T-helper 1 cell (primary cell): ENCODE results near the gene NCKAP5L.
"Not testable (repeated sequence)": the region's sequence is repeated elsewhere in the genome, so short reads cannot be mapped to it uniquely, and the experiment has no call there.

Experiments
- DNase-seq, 5 donors: peaks; one replicate each; pipeline ENCODE4 v3.0.0-alpha.2; 2012 to 2020

NCKAP5L gene

DNA sequence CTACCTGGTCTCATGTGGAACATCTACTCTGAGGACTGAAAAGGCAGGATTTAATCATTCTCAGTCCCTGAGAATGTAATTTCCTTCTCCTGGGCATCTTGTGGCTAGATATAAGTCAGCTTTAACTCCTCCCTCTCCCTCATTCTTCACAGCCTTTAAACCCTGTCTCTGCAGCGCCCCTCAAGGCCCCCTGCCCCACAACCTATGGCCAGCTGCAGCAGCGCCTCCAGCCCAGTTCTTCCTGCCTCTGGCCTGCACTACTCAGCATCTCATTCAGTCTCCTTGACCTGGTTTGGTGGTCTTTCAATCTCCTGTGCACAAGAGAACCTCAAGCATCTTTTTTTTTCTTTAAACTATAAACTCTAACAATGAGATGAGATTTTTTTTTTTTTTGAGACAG, 29.3 kb downstream of the NCKAP5L start:
- DNase-seq, result no peak

DNA sequence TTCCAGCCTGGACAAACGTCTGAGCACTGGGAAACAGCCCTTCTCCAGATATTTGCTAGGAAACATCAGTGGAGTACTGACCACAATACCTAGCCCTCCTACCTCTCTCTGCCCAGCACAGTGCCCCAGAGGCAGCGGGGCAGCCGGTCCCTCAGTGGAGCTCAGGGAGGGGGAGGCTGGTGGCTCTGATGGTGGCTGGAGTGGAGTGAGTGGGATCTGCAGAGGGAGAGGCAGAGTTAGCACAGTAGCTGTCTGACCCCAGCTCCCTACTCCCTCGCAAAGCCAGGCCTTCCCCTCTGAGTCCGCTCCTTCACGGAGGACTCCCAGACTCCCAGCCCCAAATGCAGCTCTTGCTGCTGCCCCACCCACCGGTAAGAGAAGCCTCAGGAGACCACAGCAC, 30.0 kb downstream of the NCKAP5L start:
- no peak for DNase-seq

DNA sequence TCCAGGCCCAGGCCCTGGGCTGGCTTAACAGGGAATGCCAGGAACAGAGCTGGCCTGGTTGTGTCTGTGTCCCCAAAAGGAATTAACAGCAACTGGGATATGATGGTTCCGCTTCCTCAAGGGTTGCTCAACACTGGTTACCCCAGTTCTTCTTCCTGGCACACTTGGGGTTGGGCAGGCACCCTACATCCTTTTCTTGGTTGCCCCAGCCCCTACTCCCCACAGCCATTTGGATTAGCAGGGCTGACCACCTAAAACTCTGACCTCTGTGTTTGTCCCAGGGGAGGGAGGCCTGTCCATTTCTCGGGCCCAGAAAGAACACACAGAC, 30.8 kb downstream of the NCKAP5L start:
- DNase-seq, result no peak

DNA sequence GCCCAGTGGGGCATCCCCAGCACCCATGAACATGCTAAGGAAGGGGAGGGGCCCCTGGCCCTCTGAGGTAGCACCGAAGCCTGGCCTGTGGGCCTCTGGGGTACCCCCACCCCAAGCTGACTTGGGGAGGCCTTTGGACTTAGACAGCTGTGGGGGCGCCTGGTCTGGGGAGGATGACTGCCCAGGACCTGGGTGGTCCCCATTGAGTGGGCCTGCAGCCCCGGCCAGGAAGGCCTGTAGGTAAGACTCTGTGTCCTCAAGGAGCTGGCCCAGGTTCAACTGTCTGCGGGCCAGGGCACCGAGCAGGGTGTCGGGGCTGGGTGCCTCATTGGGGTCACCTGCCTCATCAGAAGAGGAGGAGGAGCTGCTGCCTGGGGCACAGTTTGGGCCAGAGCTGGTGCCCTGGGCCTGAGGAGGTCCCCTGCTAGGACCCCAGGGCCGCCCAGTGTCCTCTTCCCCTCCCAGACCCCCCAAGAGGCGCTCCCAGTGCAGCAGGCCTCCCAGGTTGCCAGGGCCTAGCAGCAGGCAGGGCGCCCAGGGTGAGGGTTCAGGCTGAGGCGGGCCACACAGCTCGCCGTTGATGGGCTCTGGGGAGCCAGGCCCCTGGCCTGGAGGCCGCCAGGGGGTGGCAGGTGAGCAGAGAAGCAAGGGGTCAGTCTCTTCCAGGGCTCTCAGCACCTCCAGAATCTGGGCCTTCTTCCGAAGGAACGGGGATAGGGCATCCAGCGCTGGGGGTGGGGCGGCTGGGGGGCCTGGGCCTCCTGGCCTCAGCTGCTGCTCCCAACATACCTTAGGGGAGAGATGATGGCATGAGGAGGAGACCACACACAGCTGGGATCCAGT, 31.4 kb downstream of the NCKAP5L start:
- DNase-seq, result no peak

- no peak for DNase-seq
These were observed 32.1 kb downstream of the NCKAP5L start for GRCh38 chr12:49796155-49796554.

- no peak for DNase-seq
These were observed 32.5 kb downstream of the NCKAP5L start for GRCh38 chr12:49795654-49796105.

DNA sequence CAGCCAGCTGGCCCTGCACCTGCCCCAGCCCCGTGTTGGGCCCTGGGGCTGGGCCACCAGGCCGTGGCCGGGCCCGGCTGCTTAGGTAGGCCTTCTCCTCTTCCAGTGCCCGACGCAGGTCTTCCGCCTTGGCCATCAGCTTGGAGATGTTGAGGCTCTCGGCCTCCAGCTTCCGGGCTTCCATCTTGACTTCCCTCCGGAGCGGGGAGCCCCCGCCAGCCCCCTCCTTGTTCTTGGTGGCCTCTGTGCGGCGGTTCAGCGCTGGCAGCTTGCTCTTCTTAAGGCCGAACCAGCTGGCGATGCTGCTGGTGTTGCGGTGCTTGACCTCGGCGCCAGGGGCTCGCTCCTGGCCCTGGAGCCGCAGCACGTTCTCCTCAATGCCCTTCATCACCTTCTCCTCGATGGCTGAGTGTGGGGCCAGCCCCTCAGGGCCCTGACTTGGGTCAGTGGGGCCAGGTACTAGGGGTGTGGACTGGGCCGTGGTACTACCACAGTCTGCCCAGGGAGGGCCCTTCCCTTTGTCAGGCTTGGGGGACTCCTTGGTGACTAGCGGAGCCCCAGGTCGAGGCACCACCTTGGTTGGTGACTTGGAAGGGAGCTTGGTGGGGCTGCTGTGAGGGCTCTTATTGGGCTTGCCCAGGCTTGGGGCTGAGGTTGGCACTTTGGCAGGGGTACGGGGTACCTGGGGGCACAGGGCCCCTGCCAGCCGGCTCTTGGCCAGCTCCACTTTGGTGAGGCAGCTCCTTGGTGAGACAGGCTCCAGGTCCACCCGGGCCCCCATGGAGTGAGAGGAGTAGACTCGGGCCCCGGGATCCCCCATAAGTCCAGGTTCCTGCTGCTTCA, 33.2 kb downstream of the NCKAP5L start:
- DNase-seq, result no peak

DNA sequence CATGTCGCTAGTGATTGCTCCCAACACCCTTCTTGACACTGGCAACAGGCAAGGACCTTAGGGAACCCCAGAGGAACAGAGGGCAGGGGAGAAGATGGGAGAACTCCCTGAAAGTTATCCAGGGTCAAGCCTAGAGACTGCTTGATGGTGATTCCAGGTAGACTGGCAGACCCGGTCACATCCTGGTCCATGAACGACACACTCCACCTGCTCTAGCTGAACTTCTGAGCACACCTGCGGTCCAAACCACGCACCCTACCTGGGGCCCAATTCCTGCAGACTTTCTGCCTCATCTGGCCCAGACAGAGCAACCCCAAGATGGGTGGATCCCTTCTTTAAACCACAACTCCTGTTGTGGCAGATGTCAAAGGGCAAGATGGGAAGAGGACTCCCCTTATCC, 34.2 kb downstream of the NCKAP5L start:
- no peak for DNase-seq

- DNase-seq, result no peak
These were observed 34.6 kb downstream of the NCKAP5L start for GRCh38 chr12:49793620-49794019.

- DNase-seq, result no peak
These were observed 35.1 kb downstream of the NCKAP5L start for GRCh38 chr12:49792976-49793580.

DNA sequence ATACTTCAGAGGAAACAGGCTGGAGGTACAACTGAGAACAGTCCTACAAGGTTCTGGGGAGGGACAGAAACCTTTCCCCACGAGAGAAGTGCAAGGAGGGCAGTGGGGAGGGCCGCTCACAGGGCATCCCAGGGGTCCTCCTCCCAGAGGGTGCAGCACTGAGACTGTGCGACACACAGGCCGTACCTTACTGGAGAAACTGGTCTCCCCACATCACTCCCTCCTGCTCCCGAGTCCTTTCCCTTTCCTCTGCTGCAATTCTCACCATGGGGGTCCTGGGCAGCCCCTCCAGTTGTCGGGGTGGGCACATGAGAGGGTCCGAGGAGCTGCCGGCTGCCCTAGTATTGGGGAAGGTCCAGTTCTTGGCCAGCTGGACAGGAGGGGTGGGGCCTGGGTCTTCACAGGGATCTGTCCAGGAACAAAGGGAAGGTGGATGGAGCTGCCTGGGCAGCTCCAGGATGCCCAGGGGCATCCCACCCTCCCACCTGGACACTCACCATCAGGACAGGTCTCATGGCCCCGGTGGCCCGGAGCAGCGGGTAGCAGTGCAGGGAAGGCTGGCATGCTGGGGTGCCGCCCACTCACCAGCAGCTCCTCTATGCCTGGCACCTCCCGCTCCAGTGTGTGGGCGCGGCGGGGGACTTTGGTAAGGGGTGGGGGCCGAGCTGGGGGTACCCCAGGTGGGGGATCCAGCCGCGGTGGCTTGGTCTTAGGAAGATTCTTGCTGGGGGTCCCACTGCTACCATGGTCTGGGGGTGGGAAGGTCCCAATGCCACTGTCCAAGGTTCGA, 35.8 kb downstream of the NCKAP5L start:
- no peak for DNase-seq

- no peak for DNase-seq
These were observed 36.5 kb downstream of the NCKAP5L start for GRCh38 chr12:49791700-49792099.

DNA sequence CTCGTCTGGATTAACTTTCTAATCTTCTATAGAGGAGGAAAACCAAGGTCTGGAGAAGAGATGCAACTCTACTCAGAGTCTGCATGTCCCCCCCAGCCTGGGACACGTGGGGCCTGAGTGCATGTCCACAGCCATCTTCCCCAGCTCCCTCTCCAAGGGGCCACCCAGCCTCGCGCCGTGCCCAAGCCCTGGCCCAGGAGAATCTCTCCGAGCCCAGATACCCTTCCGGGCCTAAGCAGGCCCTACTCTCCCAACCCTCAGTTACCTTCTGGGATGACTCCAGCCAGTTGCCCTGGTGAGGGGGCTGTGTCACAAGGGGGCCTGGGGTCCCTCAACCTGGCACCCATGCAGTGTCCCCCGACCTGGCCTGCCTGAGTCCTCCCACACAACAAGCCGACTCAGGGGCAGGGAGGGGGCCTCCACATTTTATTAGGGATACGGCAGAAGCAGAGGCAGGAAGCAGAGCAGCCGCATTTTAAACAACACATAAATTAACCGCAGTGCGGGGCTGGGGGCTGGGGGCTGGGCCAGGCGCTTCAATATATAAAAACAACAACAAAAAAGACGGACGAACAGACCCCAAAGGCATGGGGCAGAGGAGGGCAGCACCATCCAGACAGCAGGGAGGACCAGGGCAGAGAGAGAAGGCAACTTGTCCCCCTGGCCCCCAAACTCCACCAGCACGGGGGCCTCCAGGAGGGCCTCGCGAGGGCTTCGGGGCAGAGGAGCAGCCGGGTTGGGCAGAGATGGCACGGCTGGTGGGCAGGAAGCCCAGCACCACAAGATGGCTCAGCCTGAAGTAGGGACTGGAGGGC, 37.3 kb downstream of the NCKAP5L start:
- DNase-seq, result no peak

GRCh38 chr12:49789992-49790391, 38.2 kb downstream of the NCKAP5L start:
- DNase-seq, result no peak

DNA sequence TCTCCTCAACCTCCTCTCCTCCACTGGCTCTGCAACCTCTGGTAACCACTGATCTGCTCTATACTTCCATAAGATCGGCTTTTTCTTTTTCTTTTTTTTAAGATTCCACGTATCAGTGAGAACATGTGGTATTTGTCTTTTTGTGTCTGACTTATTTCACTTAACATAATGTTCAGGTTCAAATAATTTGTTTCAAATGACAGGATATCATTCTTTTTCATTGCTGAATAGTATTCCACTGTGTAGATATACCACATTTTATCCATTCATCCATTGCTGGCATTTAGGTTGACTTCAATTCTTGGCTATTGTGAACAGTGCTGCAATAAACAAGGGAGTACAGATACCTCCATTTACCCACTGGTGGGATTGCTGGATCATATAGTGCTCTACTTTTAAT, 40.5 kb downstream of the NCKAP5L start:
- DNase-seq, result no peak

GRCh38 chr12:49784756-49785409, 43.3 kb downstream of the NCKAP5L start:
- DNase-seq, result no peak

DNA sequence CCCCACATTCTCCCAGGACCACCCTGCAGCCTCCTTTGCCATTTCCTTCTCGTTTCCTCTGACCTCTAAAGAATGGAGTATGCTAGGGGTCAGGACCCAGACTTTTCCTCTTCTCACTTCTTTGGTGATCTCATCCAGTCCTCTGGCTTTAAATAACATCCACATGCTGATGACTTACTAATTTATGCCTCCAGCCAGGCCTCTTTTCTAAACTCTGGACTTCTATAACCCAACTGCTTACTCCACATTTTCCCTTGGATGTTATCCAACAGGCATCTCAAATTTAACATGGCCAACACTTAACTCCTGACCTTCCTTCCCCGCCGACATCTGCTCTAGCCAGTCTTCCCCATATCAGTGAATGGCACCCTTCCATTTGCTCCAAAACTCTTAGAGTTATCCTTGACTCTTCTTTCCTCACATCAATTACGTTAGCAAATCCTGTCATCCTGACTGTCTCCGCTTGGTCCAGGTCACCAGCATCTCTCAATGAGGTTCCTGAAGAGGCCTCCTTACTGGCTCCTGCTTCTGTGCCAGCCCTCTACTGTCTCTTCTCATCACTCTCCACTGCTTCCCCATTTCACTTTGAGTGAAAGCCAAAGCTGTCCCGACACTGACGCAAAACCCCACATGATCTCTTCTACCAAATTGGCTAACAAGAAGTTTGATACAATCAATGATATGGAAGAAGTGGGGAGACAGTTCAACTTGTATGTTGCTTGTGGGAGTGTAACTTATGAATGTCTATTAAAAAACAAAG, 44.1 kb downstream of the NCKAP5L start:
- no peak for DNase-seq

- DNase-seq, result not testable (repeated sequence)
These were observed 47.3 kb downstream of the NCKAP5L start for GRCh38 chr12:49780914-49781313.

GRCh38 chr12:49779581-49779980, 48.6 kb downstream of the NCKAP5L start:
- no peak for DNase-seq
